Measurements from ENCODE around the gene ZNF81.
"Not testable (repeated sequence)": the region's sequence is repeated elsewhere in the genome, so short reads cannot be mapped to it uniquely, and the experiment has no call there.

Gene ZNF81

GRCh38 chrX:47806415-47807271 lies 30.1 kb upstream of the ZNF81 start:
- not testable (repeated sequence) for H3K9me2 ChIP-seq (ENCODE audit: low read depth, low read length); H4K20me1 ChIP-seq (ENCODE audit: insufficient read depth, low read length); H2AFZ ChIP-seq (ENCODE audit: low read length); H3K36me3 ChIP-seq (ENCODE audit: insufficient read depth, low read length); H3K79me2 ChIP-seq (ENCODE audit: insufficient read depth, low read length); H3K9ac ChIP-seq (ENCODE audit: low read length); H3K4me1 ChIP-seq (ENCODE audit: insufficient read depth, low read length, severe bottlenecking); H3K27ac ChIP-seq (ENCODE audit: low read depth, low read length, poor library complexity, severe bottlenecking); H3K27me3 ChIP-seq (ENCODE audit: insufficient read depth, low read length); H3K9me3 ChIP-seq (ENCODE audit: low read length); H3F3A ChIP-seq (ENCODE audit: insufficient read depth, low read length); H3K4me3 ChIP-seq (ENCODE audit: low read depth, low read length, poor library complexity, severe bottlenecking); H3K4me2 ChIP-seq (ENCODE audit: low read length)

GRCh38 chrX:47807272-47807538 lies 29.5 kb upstream of the ZNF81 start:
- H3K4me3 ChIP-seq (ENCODE audit: low read depth, low read length, poor library complexity, severe bottlenecking), result not testable (repeated sequence)

GRCh38 chrX:47807548-47807947 lies 29.2 kb upstream of the ZNF81 start:
- no peaks in the 10 kb centered on the region for H3K9me2 ChIP-seq (ENCODE audit: low read depth, low read length)
- TF ChIP-seq CTCF (IDR thresholded peaks at IDR 0.05; ENCODE audit: low read length) (no peak), EZH2 (IDR thresholded peaks at IDR 0.05; ENCODE audit: borderline replicate concordance, low read length) (no peak)
- no peaks in the 10 kb centered on the region for H3K79me2 ChIP-seq (ENCODE audit: insufficient read depth, low read length)
- no peak overlapping the region for H3K4me2 ChIP-seq (ENCODE audit: low read length)
- H2AFZ ChIP-seq (ENCODE audit: low read length), result no peak overlapping the region
- H3K27ac ChIP-seq (ENCODE audit: low read depth, low read length, poor library complexity, severe bottlenecking), result no peak overlapping the region
- no peaks in the 10 kb centered on the region for H4K20me1 ChIP-seq (ENCODE audit: insufficient read depth, low read length)
- no peaks in the 10 kb centered on the region for H3K36me3 ChIP-seq (ENCODE audit: insufficient read depth, low read length)
- H3K4me1 ChIP-seq (ENCODE audit: insufficient read depth, low read length, severe bottlenecking), result no peaks in the 10 kb centered on the region
- H3K9ac ChIP-seq (ENCODE audit: low read length), result no peak overlapping the region
- H3K27me3 ChIP-seq (ENCODE audit: insufficient read depth, low read length), result no peaks in the 10 kb centered on the region
- no peak overlapping the region for H3K4me3 ChIP-seq (ENCODE audit: low read depth, low read length, poor library complexity, severe bottlenecking)
- H3K9me3 ChIP-seq (ENCODE audit: low read length), result no peaks in the 10 kb centered on the region
- no peaks in the 10 kb centered on the region for H3F3A ChIP-seq (ENCODE audit: insufficient read depth, low read length)

More at GRCh38 chrX:47807272-47807538, 29.5 kb upstream of the ZNF81 start:
- not testable (repeated sequence) for H3K36me3 ChIP-seq (ENCODE audit: insufficient read depth, low read length); H3K79me2 ChIP-seq (ENCODE audit: insufficient read depth, low read length); H3K4me1 ChIP-seq (ENCODE audit: insufficient read depth, low read length, severe bottlenecking); H2AFZ ChIP-seq (ENCODE audit: low read length); H3F3A ChIP-seq (ENCODE audit: insufficient read depth, low read length); H3K27ac ChIP-seq (ENCODE audit: low read depth, low read length, poor library complexity, severe bottlenecking); H3K27me3 ChIP-seq (ENCODE audit: insufficient read depth, low read length); H4K20me1 ChIP-seq (ENCODE audit: insufficient read depth, low read length); H3K9me3 ChIP-seq (ENCODE audit: low read length); H3K4me2 ChIP-seq (ENCODE audit: low read length); H3K9ac ChIP-seq (ENCODE audit: low read length); H3K9me2 ChIP-seq (ENCODE audit: low read depth, low read length)

GRCh38 chrX:47808904-47809788 lies 27.6 kb upstream of the ZNF81 start:
- Histone ChIP-seq H3K27ac (ENCODE audit: low read depth, low read length, poor library complexity, severe bottlenecking) (no peak overlapping the region), H3K4me2 (ENCODE audit: low read length) (no peak overlapping the region), H4K20me1 (ENCODE audit: insufficient read depth, low read length) (no peaks in the 10 kb centered on the region), H3K9ac (ENCODE audit: low read length) (no peak overlapping the region), H3K4me3 (ENCODE audit: low read depth, low read length, poor library complexity, severe bottlenecking) (no peak overlapping the region), H3K9me2 (ENCODE audit: low read depth, low read length) (no peaks in the 10 kb centered on the region), H3K27me3 (ENCODE audit: insufficient read depth, low read length) (no peaks in the 10 kb centered on the region), H2AFZ (ENCODE audit: low read length) (no peak overlapping the region), H3K4me1 (ENCODE audit: insufficient read depth, low read length, severe bottlenecking) (no peaks in the 10 kb centered on the region), H3K9me3 (ENCODE audit: low read length) (no peaks in the 10 kb centered on the region), H3K79me2 (ENCODE audit: insufficient read depth, low read length) (no peaks in the 10 kb centered on the region), H3K36me3 (ENCODE audit: insufficient read depth, low read length) (no peaks in the 10 kb centered on the region), H3F3A (ENCODE audit: insufficient read depth, low read length) (no peaks in the 10 kb centered on the region)
- TF ChIP-seq EZH2 (IDR thresholded peaks at IDR 0.05; ENCODE audit: borderline replicate concordance, low read length) (no peak), CTCF (IDR thresholded peaks at IDR 0.05; ENCODE audit: low read length) (no peak)
